COLO668 (cell line): Measurements from ENCODE around the gene GSTP1.
"Not testable (repeated sequence)": the region's sequence is repeated elsewhere in the genome, so short reads cannot be mapped to it uniquely, and the experiment has no call there.

Source experiments
- DNase-seq: peaks from one replicate; lab custom pipeline; 2025; ENCODE audit not compliant: unreplicated experiment; lab: John Stamatoyannopoulos, UW

The GSTP1 gene

DNA sequence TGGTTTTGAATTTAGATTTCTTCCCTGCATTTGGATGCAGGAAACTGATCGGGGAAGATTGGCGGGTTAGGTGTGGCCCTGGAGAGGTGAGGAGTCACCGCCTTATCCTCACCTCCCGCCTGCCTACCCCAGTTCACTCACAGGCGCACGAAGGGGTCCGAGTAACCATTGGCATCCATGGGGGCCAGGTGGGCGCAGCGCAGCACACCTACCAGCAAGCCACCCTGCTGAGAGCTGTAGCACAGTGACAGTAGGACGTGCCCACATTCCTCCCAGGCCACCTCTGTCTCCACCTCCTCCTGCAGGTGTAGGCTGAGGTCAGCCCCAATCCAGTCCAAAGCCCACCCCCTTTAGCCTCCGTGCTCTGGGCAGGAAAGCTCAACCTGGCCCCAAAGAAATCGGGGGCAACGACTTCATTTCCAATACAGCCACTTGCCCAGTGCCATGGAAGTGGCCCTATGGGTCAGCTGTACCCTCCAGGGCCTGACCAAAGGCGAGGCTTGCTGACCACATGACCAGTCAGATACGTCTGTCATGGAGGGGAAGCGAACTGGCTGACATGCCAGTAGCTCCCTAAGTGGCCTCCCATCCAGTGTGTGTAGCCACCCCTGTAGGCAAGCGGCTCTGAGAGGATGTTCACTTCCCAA is 29.8 kb downstream of the GSTP1 start:
- no peak for DNase-seq

DNA sequence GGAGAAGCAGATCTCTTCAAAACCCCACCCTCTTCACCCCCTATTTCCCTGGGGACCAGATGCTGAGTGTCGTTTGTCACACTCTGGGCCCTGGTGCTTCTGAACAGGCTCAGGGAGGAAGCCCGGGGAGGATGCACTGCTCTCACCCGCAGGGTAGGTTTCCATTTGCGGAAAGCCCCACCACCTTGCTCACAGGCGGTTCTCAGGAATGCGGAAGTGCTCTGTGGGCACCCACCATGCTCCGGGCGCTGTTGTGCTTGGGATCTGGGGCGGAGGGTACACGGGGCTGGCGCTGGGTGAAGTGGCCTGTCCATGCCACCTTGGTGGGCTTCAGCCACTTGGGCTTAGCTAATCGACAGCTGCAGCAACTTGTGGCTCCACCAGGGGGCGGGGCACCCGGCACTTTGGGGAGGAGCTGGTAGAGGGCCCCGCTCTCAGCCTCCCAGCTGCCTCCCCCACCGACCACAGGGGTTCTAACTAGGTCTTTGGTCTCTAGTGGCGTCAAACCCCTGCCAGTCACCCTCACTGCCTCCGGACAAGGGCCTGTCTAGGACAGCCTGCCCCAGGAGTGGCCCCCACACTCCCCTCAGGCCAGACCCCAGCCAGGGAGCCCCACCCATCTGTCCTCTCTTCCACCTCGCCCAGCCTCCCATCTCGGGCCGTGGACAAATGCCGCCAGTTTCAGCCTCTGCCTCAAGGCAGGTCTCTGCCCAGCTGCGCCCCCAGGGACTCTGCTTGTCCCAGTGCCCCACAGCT is 30.5 kb downstream of the GSTP1 start:
- DNase-seq, result peak; percentile 48

DNA sequence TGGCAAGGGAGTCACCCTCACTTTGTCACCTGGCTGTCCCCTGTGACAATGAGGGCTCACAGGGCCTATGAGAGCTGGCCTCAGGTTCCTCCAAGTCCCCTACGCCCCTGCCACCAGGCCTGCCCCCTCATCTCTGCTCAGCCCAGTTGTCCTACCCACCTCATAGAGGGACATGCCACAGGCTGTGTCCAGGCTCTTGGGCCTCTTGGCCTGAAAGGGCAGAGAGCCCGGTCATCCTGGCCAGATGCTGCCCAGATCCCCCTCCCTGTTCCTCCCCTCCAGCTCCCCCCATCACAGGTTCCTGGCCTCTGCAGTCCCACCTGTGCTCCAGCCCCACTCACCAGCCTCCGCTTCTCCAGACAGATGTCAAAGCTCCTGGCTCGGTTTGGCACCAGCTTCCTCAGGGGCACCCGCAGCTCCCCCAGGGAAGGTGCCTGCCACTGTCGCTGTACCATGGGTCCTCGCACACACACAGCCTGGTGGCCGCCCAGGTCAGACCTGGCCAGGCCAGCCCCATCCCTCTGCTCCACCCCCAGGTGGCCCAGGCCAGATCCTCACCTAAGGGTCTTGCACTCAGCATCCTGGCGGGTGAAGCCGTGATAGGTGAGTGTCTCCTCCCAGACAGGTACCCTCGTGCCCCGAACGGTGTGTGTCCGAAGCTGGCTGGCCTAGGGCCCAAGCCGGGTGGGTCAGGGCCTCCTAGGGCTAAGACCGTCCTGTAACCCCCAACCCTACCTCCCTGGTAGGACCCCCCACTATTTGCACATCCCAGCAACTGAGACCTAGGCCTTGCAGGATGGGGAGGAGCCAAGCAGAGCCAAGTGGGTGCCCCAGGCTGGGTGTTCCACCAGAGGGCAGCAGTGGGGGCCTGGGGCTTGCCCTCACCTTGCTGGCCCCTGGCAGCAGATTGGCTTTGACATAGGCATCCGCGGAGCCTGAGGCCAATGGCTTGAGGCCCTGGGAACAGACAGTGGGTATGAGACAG is 31.4 kb downstream of the GSTP1 start:
- peak; percentile 58 for DNase-seq

DNA sequence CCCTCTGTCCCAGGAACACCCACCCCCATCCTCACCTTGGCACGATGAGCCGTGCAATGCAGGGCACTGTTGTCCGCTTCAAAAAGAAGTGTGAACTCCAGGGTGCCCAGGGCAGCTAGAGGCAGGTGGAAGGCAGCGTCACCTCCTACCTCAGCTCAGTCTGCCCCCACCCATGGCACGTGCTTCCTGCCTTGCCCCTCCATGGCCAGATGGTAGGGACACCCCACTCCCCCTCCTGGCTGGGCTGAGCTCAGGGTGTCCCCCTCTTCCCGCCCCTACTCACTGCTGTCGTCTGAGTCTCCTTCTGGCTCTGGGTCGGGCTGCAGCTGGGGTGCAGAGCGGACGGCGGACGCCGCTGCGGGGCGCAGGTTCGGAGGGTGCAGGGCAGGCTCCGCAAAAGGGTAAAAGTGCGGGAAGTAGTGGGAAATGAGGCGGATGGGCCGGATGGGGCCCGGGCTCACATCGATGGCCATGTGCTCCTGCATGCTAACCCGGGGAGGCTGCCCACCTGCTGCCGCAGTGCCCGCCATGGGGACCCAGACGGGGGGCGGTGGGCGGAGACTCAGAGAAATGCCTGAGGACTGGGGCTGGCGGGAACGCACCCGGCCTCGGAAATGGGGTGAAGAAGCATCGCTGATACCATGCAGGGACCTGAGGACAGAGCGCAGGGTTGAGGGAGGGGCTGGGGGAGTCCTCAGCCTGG is 32.3 kb downstream of the GSTP1 start:
- DNase-seq, result no peak

DNA sequence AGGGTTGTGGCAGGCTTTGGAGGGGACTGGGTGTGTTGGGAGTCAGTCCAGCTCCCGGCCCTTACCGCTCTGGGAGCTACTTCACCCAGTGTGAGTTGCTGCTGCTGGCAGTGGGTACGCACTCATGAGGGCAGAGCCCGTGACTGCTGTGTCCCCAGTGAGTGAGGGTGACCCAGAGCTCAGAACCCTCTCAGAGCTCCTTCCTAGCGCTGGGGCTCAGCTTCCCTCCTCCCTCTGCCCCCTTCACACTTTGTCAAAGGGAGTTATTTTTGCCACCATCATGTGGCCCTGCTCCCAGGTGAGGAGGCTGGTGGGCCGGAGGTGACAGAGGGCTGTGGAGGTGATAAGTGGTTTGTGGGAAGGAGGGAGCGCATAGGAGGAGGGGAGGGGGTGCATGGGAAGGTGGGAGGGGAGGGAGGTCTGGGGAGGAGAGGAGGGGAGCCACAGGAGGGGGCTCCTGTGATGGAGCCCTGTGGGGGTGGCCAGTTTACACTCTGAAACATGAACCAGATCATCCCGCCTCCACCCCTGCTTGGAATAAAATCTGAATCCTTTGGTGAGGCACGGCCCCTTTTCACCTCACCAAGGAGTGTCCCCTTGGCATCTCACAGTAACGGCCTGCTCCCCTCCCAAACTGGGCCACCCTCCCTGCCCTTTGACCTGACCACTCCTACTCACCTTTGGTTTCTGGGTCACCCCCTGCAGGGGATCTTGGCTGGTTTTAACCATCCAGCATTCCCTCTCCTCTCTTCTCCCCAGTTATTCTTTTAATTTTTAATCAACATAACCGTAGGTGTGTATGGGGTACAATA is 33.0 kb downstream of the GSTP1 start:
- no peak for DNase-seq

DNA sequence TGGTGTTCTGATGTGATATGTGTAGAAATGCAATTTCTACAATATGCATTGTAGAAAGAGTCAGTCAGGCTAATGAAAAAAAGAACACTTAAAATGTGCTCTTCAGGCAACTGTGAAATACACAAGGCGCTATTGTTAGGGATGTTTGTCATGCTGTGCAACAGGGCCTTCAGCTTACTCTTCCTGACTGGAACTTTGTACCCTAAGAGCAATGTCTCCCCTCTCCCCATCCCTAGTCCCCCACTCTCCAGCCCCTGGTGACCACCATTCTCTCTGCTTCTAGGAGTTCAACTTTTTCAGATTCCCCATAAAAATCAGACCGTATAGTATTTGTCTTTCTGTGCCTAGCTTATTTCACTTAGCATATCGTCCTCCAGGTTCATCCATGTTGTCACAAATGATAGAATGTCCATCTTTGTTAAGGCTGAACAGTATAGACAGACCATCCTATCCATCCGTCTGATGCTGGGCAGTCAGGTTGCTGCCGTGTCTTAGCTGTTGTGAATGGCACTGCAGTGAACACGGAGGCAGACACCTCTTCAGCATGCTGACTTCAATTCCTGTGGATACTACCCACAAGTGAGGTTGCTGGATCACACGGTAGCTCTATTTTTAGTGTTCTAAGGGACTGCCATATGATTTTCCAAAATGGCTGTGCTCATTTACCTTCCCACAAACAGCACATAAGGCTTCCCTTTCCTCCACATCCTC is 33.8 kb downstream of the GSTP1 start:
- no peak for DNase-seq

DNA sequence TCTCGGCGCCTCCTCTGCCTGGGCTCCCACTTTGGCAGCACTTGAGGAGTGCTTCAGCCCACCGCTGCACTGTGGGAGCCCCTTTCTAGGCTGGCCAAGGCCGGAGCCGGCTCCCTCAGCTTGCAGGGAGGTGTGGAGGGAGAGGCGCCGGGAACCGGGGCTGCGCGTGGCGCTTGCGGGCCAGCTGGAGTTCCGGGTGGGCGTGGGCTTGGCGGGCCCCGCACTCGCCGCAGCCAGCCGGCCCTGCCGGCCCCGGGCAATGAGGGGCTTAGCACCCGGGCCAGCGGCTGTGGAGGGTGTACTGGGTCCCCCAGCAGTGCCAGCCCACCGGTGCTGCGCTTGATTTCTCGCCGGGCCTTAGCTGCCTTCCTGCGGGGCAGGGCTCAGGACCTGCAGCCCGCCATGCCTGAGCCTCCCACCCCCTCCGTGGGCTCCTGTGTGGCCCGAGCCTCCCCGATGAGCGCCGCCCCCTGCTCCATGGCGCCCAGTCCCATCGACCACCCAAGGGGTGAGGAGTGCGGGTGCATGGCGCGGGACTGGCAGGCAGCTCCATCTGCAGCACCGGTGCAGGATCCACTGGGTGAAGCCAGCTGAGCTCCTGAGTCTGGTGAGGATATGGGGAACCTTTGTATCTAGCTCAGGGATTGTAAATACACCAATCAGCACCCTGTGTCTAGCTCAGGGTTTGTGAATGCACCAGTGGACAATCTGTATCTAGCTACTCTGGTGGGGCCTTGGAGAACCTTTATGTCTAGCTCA is 35.5 kb downstream of the GSTP1 start:
- DNase-seq, result not testable (repeated sequence)

DNA sequence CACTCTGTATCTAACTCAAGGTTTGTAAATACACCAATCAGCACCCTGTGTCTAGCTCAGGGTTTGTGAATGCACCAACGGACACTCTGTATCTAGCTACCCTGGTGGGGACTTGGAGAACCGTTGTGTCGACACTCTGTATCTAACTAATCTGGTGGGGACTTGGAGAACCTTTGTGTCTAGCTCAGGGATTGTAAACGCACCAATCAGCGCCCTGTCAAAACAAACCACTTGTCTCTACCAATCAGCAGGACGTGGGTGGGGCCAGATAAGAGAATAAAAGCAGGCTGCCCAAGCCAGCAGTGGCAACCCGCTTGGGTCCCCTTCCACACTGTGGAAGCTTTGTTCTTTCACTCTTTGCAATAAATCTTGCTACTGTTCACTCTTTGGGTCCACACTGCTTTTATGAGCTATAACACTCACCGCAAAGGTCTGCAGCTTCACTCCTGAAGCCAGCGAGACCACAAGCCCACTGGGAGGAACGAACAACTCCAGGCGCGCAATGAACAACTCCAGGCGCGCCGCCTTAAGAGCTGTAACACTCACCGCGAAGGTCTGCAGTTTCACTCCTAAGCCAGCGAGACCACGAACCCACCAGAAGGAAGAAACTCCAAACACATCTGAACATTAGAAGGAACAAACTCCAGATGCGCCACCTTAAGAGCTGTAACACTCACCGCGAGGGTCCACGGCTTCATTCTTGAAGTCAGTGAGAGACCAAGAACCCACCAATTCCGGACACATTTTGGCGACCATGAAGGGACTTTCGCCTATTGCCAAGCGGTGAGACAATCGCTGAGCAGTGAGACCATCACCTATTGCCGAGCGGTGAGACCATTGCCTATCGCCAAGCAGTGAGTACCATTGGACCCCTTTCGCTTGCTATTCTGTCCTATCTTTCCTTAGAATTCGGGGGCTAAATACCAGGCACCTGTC is 36.3 kb downstream of the GSTP1 start:
- DNase-seq, result not testable (repeated sequence)

DNA sequence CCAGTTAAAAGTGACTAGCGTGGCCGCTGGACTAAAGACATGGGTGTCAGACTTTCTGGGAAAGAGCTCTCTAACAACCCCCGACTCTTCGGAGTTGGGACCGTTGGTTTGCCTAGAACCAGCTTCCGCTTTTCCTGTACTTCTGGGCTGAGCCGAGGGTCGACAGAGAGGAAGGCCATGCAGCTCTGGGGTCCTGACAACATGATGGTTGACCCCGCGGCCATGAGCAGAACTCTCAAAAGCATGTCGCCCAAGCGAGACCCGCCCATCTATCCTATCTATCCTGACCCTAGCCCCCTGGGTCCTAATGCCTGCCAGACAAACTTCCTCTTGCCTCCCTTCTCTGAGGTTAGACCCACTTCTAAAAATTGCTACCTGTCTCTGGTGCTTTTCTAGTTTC is 37.0 kb downstream of the GSTP1 start:
- DNase-seq, result not testable (repeated sequence)

DNA sequence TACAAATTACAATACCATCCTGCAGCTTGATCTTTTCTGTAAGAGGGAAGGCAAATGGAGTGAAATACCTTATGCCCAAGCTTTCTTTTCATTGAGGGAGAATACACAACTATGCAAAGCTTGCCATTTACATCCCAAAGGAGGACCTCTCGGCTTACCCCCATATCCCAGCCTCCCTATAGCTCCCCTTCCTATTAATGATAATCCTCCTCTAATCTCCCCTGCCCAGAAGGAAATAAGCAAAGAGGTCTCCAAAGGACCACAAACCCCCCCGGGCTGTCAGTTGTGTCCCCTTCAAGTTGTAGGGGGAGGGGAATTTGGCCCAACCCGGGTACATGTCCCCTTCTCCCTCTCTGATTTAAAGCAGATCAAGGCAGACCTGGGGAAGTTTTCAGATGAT is 38.3 kb downstream of the GSTP1 start:
- not testable (repeated sequence) for DNase-seq

DNA sequence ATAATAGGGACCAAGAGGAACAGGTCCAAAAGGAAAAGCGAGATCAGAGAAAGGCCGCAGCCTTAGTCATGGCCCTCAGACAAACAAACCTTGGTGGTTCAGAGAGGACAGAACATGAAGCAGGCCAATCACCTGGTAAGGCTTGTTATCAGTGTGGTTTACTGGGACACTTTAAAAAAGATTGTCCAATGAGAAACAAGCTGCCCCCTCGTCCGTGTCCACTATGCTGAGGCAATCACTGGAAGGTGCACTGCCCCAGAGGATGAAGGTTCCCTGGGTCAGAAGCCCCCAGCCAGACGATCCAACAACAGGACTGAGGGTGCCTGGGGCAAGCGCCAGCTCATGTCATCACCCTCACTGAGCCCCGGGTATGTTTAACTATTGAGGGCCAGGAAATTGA is 39.3 kb downstream of the GSTP1 start:
- DNase-seq, result not testable (repeated sequence)

DNA sequence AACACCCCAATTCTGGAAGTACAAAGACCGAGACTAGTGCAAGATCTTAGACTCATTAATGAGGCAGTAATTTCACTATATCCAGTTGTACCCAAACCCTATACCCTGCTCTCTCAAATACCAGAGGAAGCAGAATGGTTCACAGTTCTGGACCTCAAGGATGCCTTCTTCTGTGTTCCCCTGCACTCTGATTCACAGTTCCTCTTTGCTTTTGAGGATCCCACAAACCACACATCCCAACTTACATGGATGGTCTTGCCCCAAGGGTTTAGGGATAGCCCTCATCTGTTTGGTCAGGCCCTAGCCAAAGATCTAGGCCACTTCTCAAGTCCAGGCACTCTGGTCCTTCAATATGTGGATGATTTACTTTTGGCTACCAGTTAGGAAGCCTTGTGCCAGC is 40.2 kb downstream of the GSTP1 start:
- not testable (repeated sequence) for DNase-seq

DNA sequence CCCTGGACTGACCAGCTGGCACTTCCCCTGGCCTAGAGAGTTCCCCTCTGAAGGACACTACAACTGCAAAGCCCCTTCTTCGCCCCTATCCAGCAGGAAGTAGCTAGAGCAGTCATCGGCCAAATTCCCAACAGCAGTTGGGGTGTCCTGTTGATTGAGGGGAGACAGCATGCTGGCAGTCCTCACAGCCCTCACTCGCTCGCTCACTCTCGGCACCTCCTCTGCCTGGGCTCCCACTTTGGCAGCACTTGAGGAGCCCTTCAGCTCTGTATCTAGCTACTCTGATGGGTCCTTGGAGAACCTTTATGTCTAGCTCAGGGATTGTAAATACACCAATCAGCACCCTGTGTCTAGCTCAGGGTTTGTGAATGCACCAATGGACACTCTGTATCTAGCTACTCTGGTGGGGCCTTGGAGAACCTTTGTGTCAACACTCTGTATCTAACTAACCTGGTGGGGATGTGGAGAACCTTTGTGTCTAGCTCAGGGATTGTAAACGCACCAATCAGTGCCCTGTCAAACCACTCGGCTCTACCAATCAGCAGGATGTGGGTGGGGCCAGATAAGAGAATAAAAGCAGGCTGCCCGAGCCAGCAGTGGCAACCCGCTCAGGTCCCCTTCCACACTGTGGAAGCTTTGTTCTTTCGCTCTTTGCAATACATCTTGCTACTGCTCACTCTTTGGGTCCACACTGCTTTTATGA is 42.7 kb downstream of the GSTP1 start:
- DNase-seq, result not testable (repeated sequence)

DNA sequence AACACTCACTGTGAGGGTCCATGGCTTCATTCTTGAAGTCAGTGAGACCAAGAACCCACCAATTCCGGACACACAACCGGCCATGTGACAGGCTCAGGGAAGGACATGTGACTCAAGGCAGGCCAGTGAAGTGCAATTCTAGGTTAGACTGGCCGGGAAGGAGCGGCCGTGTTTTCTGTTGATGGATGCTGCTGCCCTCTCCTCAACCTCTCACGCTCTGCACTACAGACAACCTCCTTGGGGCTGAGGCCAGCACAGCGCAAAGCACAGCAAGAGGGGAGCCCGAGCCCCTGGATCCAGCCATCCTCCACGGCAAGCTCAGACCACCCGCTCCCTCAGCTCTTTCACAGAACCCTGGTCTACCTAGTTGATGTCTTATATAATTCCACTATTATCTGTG is 43.4 kb downstream of the GSTP1 start:
- DNase-seq, result no peak

DNA sequence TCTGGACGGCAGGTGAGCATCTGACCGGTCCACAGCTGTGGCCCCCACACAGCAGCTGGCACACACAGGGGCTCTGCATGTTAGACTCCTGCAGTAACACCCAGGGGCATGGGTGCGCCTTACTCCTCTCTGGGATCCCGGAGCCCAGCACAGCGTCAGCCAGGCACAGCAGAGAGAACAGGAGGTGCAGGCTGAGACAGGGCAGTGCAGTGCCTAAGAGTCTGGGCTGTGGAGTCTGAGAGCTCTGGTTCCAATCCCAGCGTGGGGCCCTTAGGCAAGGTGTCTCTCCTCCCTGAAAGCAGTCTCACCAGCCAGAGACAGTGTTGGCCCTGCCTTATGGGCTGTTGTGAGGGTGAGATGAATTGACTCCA is 43.8 kb downstream of the GSTP1 start:
- no peak for DNase-seq

DNA sequence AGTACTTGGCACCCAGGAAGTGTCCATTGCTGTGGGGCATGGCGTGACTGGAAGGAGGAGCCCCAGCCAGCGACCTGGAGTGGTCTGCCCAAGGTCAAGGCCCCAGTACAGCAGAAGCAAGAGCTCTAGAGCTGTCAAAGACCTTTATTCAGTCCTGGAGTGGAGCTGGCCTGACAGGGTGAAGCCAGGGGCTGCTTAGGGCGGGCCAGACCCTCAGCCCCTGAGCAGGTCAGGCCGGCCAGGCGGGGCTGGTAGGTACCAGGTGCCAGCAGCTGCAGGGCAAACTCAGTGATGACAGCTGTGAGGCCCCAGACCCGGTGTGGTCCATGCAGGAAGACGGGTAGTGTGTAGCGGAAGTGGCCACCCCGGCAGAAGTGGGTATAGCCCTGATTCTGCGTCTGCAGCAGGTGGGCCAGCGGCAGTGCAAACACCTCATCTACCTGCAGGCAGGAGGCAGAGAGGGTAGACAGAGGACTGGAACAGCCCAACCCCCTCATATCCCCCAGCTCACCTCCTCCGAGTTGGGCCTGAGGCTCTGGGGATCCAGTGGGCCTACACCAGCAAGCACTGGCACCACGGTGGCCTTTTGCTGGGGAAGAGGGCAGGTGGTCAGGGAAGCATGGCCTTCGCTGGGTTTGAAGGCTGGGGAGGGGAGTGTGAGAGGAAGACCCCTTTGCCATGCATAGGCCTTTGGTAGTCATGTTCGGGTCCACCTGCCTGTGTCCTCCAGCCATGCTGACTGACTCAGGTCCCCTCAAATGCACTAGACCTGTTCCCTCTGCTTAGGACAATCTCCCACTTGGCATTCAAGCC is 44.4 kb downstream of the GSTP1 start:
- peak; percentile 19 for DNase-seq
